ENCODE measurements around the gene PERCC1. TPM values are rescaled to one million over a fixed set of nuclear protein-coding genes. Genes with fewer than 3 reads are reported as not detected.

The PERCC1 gene
- total RNA-seq, 1 donor from 2014 or later, result not detected

DNA sequence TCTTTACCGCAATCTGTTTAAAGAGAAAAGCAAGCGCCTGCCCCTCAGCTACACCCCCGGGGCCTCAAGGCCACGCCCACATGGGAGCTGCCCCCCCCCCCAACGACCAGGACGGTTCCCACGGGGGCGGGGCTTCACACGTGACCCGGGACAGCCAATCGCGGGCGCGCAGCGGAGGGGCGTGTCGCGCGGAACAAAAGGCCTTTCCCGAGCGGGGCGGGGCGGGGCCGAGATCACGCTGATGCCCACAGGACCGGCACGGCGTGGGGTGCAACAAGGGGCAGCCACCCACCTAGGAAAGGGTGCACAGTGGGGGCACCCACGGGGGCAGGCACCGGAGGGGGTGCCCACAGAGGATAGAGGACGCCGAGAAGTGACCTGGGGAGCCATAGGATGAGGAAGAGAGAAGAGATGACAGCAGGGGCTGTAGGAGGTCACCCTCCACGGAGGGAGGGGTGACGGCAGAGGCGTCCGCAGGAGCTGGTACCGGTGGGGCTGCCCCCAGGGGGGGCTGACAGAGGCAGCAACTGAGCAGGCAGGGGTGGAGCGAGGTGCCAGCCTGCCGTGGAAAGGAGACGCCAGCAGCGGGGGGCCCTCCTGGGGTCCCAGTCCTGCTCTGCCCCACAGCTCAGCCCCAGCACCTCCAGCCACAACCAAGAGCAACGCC lies 22.6 kb upstream of the PERCC1 start:
- intact Hi-C loops (cut with micrococcal nuclease), result loop anchor here (1.0 kb wide), 1 partner anchor 28 kb away; no protein-coding TSS in a partner anchor

DNA sequence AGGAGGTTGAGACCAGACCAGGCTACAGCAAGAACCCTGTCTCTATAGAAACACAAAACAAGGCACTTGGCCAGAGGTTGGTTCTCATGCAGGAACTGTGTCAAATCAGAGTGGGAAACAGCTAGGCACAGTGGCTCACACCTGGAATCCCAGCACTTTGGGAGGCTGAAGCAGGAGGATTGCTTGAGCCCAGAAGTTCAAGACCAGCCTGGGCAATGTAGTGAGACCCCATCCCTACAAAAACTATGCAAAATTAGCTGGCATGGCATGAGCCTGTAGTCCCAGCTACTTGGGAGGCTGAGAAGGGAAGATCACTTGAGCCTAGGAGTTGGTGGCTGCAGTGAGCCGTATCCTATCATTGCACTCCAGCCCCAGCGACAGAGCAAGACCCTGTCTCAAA lies 18.0 kb upstream of the PERCC1 start:
- intact Hi-C loops (cut with micrococcal nuclease), result loop anchor here (5.0 kb wide), 2 partner anchors 51 to 119 kb away; partner anchors contain the start of gene TMEM204

DNA sequence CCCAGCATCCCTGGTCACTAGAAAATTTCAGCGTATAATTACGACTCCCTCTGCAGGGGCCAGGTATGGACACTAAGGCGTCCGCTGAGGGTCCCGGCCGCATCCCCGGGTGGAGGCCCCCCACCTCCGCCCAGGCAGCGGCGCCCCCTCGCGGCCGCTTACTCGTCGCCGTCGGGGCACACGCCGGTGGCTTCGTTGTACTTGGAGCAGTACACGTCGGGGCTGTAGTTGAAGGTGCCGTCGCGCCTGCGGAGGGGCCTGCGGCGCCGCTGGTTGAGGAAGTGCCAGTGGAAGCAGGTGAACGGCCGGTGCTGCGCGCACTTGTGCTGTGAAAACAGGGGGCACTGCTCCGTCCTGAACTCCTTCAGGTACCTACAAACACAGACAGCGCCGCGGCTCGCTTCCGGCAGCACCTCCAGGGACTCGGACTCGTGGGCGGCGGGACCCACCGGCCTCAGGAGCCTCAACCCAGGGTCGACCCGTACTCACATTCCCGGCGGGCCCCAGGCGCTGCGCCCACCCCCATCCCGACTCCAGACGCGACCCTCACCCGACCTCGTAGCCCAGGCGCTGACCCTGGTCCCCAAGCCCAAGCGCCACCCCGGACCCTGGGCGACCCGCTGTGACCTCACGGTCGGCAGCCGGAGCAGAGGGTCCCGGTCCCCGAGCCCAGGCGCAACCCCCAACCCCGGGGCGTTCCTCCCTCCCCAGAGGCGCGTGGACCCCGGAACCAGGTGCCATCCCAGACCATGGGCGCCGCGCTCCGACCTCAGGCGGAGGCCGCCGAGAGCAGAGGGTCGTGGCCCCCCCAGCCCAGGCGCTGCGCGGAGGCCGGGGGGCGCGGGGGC lies 17.0 kb upstream of the PERCC1 start:
- intact Hi-C loops (cut with micrococcal nuclease), result loop anchor here (1.0 to 5.0 kb wide), 3 partner anchors 52 to 118 kb away; partner anchors contain the start of gene TMEM204

DNA sequence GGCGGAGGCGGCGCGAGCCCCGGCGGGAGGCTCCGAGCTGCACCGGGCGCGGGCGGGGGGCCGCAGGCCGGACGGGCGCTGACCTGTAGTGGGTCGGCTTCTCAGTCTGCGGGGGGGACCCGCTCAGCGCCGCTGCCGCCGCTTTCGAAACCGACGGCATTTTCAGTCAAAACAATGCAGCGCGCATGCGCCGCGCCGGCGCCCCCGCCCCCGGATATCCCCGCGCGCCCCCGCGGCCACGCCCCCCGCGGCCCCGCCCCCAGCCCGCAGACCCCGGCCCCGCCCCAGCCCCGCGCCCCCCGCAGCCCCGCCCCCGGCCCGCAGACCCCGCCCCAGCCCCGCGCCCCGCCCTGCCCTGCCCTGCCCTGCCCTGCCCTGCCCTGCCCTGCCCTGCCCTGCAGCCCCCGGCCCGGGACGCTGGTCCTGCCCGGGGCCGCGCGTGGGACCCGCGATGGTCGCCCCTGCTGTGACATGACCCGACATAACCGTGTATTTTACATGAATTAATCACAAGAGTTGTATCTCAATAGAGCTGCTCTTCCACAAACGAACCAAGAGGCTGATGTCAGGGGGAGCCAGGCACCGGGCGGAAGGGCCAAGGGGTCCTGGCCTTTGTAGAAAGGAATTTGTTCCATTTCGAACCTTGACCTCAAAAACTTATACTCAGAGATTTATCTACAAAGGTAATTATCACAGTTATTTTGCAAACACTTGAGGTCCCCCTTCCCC lies 16.2 kb upstream of the PERCC1 start, which contains the start of gene UNKL:
TSS of gene UNKL (minus strand) at position 173 of the 729 bp plus-strand sequence. CDS start at position 160, 13 bp downstream.
- intact Hi-C loops (cut with micrococcal nuclease), result loop anchor here (1.0 to 5.0 kb wide), 3 partner anchors 52 to 118 kb away; partner anchors contain the start of gene TMEM204

DNA sequence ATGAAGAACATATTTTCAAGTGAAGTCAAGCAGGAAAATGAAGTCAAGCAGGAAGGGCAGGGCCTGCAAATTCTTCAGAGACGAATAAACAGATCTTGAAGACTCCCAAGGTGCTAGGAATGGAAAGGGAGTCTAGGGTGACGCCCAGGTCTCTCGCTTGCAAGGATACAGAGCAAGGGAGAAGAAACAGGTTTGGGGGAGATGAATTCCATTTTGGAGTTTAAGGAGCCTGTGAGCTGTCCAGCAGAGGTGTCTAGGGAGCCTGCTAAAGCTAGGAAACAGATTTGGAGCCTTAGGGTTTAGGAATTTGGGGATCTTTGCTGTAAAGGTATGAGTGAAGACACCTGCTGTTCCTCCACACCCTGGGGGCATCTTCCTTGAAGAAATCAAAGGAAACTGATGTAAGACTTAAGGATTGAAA lies 14.3 kb upstream of the PERCC1 start:
- intact Hi-C loops (cut with micrococcal nuclease), result no loop called here

DNA sequence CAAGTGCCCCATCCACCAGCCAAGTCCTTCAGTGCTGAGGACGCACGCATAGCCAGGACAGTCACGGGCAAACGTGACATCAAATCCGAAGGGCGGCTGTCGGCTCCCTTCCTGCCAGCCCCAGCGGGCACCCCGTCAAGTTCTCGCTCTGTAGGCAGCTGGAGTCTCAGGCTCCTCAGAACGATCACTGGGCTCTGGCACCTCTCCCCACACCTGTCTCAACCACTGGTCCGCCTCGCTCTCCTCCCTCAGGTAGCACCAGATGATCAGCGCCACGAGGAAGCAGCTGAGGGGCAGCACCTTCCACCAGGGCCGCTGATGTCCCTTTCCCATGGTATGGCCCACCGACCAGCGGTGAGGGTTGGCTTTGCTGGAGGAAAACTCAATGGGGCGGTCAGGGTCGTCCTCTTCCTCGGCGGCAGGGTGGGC lies 10.8 kb upstream of the PERCC1 start:
- intact Hi-C loops (cut with micrococcal nuclease), result loop anchor here (1.0 to 2.0 kb wide), 11 partner anchors 41 to 551 kb away; partner anchors contain the start of genes CLCN7, CRAMP1, IFT140 and NME3

DNA sequence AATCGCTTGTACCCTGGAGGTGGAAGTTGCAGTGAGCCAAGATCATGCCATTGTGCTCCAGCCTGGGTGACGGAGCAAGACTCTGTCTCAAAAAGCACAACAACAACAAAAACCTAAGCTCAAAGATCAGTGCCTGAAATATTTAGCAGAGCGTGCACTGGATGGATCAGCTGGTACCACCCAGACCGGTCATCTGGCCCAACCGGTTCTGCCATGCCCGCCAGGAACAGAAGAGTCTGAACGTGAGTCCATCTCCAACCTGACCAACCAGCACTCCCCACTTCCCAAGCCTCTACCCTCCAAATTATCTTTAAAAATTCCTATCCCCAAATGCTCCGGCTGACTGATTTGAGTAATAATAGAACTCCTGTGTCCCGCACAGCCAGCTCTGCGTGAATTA lies 8.8 kb upstream of the PERCC1 start:
- intact Hi-C loops (cut with micrococcal nuclease), result no loop called here

DNA sequence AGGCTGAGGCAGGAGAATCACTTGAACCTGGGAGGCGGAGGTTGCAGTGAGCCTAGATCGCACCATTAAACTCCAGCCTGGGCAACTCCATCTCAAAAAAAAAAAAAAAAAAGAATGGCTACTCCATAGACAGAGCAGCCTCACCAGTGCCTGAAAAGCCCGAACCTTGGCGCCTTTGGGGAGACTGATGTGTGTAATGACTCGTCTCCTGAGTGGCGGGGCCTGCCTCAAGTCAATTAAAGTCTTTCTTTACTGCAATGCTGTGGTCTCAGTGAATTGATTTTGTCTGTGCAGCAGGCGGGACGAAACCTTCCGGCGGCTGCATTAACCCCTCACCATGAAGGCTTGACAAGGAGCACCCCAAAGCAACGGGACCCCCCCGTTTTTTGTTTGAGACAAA lies 6.8 kb upstream of the PERCC1 start:
- intact Hi-C loops (cut with micrococcal nuclease), result no loop called here

DNA sequence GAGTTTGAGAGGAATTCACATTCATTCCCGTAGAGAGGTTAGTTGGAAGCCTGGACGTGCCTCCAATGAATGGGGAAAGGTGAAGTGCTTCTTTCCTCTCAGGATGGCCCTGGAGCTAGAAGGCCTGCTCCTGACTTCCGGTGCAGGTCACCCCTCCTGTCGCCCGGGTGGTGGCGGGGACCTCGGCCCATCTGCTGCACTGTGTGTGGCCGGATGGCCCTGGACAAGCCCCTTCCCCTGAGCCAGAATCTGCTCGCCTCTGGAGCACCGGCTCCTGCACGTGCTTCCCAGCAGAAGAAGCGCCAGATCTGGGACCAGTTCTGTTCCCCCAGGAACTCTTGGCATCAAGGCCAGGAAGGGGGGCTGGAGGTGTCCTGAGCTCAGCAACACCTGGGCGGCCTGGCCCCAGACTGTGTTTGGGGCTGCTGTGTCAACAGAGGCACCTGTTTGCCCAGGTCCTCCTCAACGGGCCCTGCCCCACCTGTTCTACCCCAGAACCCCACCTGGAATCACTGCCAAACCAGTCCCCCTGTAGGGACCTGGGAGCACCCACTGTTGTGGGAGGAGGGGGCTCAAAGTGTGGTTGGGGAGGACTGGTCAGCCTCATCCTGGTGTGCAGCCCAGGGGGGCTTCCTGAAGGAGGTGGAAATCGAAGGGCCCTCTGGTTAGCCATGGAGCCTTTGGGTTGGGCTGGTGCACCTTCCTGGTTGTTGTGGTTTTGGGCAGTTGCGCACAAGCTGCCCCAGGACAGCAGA lies 5.1 kb upstream of the PERCC1 start:
- intact Hi-C loops (cut with micrococcal nuclease), result no loop called here

DNA sequence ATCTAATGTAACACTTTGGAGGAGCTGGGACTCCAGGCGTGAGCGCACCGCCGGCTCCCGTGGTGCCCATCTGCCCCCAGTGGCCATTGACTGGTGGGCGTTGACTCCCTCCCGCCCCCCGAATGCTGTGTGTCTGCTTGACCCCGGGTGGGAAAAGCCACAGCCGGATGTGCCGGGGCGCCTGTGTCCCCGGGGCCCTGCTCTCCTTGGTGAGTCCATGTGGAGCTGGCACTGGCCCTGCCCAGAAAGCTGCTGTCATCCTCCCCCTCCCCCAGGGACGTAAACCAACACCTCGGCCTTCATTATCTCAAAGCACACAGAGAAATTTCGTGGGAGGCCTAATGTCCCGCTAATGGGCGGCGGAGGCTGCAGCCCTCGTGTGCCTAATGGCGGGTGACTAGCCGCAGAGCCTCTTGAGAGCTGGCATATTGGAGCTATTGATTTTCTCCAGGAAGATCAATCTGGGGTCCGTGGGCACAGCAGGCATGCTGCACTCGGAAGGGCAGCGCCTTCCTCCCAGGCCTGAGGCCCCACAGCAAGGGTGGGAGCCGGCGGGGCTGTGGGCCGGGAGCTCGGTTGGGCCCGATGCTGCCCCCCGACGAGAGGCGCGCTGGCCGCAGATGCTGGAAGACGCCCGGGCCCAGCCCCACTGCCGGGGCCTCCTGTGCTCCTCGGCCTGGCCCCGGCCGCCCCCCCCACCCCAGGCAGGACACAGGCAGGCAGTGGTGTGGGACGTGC lies 4.0 kb upstream of the PERCC1 start:
- intact Hi-C loops (cut with micrococcal nuclease), result no loop called here

DNA sequence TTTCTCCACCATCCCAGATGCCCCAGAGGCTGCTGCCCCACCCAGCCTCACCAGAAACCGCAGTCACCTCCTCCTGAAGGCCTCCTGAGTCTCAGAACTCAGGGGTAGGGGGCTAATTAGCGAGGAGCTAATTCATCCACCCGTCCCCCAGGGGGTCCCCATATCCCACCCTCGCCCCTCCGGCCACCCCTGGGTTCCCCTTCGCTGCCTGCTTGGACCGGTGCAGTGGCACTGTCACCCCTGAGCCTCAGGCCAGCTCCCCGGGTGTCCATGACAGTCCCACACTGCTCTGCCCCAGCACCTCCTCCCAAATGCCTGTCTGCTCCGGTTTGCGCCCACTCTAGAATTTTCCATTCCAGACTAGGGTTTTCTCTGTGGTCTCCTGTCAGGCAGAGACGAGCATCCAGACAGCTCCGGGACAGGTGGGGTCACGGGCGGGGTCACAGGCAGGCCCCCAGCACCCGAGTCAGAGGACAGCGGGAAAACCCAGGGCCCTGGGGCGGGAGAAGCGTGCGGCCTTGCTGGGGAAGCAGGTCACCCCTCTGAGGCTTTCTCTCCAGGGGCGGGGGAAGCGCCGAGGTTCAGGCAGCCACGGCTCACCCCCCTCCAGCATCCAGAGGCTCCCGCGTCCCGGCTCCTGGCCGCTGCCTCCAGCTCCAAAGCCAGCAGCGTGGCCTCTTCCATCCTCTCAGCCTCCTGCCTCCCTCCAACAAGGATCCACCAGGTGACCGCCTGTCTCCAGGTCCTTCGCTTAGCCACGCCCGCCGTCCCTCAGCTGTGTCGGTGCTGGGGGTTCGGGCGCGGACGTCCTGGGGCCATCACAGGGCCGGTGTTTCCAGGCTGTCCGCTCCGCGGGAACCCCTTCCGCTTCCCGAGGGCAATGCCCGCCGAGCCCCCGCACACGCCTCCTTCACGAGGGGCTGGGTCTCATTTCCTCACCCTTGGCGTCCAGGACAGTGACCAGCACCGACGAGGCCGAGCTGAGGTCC lies 3.1 kb upstream of the PERCC1 start:
- intact Hi-C loops (cut with micrococcal nuclease), result no loop called here

DNA sequence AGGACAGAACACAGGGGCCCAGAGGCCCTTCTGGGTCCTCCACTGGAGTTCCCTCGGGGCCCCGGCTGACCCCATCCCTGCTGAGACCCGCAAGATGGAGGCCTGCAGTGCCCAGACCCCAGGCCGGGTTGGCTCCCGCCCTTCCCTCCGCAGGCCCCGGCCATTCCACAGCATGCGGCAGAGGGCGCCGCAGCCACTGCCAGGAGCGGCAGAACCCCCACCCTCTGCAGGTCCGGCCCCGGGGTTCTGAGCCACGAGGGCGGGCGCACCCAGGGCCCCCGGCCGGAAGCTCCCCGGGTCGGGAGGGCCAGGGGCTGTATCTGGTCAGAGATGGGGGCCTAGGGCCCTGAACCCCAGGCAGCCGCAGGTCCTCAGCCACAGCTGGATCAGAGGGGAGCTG lies 2.4 kb upstream of the PERCC1 start:
- intact Hi-C loops (cut with micrococcal nuclease), result no loop called here

DNA sequence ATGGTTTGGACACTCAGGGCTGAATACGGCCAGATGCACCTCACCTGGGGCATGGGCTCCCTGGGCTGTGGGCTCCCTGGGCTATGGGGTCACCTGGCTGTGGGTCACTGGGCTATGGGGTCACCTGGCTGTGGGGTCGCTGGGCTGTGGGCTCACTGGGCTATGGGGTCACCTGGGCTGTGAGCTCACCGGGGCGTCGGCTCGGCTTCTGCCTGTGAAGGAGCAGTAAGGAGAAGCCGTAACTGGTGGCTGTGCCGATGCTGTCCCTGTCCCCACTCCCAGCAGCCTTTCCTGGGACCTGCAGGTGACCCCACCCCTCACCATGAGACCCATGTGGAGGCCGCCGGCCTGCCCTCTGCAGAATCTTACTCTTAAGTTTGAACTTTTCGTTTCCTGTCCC lies 1.9 kb upstream of the PERCC1 start:
- intact Hi-C loops (cut with micrococcal nuclease), result no loop called here

DNA sequence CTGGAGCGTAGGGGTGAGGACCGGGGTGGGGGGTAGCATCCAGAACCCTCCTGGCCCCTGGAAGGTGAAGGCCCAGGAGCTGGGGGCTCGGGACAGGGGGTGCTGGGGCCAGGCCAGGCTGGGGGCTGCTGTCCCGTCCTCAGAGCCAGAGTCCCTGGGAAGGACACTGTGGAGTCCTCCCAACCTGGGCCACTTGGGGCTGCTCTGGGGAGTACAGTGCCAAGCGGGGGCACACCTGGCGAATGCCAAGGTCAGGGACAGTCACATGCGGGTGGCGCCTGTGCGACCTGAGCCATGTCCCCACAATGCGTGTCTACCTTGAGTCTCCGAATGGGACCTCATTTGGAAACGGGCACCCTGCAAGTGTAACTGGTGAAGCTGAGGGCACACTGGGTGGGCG lies 1.2 kb upstream of the PERCC1 start:
- intact Hi-C loops (cut with micrococcal nuclease), result no loop called here

DNA sequence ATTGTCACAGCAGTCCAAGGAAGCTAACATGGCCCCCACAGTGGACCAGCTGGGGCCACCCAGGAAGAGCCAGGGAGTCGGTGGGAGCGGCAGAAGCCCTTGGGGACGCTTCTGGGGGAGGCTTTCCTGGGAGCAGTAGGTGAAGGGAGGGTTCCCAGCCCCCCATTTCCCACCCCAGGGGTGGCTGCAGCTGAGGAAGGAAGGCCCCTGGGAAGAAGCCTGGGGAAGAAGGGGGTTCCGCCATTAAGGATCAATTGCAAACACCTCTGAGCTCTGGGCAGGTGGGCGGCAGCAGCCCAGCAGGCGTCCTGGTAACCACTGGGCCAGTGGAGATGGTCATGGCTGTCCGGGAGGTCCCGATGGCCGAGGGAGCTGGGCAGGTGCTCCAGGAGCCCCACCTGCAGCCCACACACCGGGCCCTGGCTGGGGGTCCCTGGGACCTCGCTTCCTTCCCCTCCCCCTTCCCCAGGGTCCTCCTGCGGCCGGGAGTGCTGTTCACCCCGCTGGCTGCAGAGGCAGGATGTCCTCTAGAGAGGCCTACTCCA lies 592 bp upstream of the PERCC1 start:
- intact Hi-C loops (cut with micrococcal nuclease), result no loop called here

DNA sequence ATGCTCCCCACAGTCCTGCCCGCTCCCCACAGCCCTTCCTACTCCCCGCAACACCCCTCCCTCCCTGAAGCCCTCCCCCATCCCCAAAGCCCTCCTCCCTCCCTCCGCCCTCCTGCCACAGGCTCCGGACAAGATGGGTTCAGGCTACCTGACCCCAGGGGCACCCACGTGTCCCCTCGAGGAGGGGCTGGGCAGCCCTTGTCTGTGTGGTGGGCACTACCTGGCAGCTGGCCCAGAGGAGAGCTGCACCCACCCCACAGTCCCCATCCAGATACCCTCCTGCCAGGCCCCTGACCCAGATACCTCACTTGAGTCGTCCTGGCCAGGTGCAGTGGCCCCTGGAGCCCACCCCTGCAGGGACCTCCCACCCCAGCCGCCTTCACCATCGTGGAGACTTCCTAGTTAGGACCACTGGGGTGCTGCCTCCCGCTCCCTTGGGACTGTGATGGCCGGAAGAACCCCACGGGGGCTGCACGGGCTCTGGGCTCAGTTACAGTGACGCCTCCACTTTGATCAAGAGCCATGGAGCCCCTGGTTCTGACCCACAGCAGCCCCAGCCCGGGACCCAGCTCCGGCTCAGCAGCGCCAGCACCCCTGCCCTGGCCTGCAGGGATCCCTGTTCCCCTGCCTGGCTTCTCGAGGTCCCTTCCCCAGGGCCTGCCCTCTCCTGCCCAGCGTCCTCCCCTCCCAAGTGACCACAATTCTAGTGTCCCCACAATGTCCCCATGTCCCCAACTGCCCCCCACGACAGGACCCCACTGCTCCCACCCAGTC lies 806 bp downstream of the PERCC1 start:
- intact Hi-C loops (cut with micrococcal nuclease), result no loop called here

DNA sequence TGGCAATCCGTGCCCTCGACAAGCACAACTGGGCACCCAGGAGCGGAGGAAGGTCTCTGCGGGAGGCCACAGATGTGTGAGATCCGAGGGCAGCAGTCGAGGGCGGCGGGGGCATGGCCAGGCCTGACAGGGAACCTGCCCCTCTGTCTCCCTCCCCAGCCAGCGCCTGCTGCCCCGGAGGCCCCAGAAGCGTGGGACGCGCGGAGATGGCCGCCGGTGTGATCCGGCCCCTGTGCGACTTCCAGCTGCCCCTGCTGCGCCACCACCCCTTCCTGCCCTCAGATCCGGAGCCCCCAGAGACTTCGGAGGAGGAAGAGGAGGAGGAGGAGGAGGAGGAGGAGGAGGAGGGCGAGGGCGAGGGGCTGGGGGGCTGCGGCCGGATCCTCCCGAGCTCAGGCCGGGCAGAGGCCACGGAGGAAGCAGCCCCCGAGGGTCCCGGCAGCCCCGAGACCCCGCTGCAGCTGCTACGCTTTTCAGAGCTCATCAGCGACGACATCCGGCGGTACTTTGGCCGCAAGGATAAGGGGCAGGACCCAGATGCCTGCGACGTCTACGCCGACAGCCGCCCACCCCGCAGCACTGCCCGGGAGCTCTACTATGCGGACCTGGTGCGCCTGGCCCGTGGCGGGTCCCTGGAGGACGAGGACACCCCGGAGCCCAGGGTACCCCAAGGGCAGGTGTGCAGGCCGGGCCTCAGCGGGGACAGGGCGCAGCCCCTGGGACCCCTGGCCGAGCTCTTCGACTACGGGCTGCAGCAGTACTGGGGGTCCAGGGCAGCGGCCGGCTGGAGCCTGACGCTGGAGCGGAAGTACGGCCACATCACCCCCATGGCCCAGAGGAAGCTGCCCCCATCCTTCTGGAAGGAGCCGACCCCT lies 1.7 kb downstream of the PERCC1 start:
- intact Hi-C loops (cut with micrococcal nuclease), result no loop called here
